ENCODE measurements around the gene TMEM106A.
"Not testable (repeated sequence)": the region's sequence is repeated elsewhere in the genome, so short reads cannot be mapped to it uniquely, and the experiment has no call there.

The TMEM106A gene

DNA sequence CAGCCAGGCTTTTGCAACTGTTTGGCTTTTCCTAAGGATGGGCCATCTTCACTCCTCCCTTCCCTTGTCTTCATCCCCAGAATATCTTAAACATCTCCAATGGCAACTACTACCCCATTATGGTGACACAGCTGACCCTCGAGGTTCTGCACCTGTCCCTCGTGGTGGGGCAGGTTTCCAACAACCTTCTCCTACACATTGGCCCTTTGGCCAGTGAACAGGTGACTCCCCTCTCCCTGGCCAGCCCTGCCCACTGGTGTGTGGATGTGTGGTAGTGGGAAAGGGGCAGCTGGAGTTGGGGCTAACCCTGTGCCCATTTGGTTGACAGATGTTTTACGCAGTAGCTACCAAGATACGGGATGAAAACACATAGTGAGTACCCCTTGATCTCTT is 4.7 kb downstream of the TMEM106A start:
- DNase-seq: no peak

DNA sequence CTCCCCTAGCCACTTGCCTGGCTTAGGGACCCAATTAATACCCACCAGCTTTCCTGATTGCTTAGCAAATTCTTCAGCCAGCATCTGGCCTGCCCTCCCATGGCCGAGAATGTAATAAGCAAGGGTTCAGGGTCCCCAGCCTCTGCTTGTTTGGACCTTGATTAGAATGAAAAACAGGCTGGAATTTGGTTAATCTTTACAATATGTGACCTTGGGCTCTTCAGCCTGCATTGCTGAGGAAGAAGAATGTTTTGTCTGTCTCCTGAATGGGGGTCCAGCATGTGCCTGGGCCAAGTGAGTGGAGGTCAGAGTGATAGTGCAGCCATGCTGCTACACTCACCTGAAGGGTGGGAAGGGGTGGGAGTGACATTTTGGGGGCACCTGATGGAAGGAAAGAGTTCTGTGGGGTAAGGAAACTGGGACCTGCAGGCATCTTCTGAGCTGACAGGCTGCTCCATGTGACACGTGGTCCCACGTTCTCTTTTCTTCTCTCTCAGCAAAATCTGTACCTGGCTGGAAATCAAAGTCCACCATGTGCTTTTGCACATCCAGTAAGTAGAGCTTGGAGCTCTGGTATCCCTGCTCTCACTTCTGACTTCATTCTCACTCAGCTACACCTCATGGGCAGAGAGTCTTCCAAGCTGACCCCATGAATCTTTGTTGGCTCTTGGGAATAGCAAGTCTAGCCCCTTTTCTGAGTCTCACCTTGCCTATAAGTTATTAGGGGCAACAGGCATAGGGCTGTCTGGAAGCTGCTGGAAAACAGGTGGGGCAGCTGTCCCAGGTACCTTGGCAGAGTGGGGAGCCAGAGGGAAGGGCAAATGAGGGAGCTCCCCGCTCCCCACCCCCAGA is 5.3 kb downstream of the TMEM106A start:
- DNase-seq: no peak

DNA sequence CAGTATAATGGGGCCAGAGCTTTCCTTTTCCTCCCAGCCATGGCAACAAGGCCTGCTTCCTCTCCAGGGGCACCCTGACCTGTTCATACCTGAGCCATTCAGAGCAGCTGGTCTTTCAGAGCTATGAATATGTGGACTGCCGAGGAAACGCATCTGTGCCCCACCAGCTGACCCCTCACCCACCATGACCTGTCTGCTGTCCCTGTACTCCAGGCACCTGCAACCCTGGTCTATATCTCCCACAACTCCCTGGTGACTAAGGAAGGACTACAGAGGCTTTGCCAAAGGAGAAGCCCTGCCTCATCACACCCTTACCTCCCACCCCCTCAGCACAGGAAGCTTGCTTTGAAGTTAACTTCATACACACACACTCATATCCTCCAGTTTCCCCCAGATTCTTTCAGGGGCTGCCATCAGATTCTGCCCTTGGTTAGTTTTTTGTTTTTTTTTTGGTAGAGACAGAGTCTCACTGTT is 6.0 kb downstream of the TMEM106A start:
- DNase-seq: no peak

DNA sequence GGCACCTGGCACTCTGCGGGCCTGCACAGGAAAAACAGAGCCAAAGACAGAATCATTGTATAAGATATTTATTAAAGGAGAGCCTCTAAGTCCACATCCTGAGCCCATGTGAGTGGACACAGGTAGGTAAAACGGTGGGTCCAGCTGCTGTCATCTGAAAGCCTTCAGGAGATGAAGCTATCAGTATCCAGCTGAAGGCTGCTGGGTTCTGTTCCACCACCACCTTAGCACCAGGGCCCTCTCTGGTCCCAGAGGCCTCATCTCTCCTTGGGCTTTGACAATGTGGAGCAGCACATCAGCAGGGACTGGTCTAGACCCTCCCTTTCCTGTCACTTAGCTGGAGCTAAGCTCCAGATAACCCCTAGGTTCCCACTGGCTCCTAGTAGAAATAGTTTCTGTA is 7.3 kb downstream of the TMEM106A start:
- DNase-seq: no peak

DNA sequence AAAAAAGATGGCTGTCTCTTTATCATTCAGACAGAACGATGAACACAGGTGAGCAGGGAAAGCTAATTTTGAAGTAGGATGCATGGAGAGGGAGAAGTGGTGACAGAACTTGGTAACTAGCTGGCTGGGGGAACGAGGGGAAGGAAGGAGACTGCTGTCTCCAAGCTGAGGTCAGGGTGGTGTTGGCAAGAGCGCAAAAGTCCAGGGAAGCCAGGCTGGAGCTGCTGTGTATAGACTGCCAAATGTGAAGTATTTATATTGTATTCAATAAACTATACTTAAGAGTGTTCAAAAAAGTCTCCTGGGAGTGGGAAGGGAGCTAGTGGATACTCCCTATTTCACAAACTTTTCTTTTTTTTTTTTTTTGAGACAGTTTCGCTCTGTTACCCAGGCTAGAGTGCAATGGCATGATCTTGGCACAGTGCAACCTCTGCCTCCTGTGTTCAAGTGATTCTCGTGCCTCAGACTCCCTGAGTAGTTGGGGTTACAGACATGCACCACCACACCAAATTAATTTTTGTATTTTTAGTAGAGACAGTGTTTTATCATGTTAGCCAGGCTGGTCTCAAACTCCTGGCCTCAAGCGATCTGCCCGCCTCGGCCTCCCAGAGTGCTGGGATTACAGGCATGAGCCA is 8.2 kb downstream of the TMEM106A start:
- DNase-seq: no peak

DNA sequence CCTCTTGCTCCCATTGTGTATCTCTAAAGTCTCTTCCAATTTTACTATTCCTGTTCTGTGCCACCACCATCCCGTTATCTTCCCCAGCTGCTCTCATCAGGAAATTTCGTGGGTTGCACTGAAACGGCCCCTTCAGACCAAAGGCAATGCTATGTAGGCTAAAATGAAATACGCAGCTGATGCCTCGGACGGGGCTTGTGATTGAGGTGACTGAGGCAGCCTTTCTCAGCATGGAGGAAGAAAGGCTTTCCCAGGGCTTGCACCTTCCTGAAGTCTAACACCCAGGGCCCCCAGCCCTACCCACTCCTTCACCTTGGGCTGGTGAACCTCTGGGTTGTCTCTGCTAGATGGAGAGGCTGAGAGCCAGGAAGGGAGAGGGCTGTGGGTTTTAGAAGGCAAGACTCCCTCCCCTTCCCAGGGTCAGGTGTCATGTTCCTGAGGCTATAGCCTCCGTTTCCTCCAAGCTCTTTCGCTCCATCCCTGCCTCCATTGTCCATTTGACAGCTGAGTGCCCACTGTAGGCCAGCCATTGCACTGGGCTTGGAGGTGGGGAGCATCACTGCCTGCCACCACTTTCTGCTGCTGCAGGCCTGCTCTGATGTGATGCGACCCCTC is 8.9 kb downstream of the TMEM106A start:
- no peak for DNase-seq

DNA sequence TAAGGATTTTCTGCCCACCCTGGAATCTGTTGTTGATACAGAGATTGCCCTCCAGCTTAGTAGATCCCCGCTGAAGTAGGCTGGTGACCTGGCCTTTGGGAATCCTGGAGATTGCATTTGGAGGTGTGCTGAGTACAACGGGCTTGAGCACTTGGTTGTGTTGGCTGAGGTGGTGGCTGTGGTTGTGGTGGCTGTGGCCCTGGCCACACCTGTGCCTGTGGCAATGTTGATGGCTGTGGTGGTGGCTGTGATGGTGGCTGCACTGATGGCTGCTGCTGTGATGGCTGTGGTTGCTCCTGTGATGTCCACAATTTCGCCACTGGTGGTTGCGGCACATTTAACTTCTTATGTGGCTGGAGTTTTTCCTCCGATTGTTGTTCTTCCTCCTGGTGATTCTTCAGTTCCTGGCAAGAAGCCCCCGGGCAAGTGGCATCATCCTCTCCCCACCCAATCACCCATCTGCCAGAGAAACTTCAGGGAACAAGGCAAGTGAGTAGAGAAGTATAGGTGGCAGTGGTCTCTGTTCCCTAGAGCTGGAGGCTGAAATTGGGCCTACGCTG is 12.6 kb downstream of the TMEM106A start:
- no peak for DNase-seq

DNA sequence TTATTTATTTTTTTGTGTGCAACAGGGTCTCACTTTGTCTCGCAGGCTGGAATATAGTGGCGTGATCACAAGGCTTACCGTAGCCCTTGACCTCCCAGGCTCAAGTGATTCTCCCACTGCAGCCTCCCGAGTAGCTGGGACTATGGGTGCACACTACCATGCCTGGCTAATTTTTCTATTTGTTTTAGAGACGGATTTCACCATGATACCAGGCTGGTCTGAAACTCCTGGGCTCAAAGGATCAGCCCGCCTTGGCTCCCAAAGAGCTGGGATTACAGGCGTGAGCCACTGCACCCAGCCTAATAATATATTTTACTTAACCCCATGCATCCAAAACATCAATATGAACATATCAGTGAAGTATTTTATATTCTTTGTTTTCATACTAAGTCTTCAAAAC is 14.7 kb downstream of the TMEM106A start:
- no peak for DNase-seq

DNA sequence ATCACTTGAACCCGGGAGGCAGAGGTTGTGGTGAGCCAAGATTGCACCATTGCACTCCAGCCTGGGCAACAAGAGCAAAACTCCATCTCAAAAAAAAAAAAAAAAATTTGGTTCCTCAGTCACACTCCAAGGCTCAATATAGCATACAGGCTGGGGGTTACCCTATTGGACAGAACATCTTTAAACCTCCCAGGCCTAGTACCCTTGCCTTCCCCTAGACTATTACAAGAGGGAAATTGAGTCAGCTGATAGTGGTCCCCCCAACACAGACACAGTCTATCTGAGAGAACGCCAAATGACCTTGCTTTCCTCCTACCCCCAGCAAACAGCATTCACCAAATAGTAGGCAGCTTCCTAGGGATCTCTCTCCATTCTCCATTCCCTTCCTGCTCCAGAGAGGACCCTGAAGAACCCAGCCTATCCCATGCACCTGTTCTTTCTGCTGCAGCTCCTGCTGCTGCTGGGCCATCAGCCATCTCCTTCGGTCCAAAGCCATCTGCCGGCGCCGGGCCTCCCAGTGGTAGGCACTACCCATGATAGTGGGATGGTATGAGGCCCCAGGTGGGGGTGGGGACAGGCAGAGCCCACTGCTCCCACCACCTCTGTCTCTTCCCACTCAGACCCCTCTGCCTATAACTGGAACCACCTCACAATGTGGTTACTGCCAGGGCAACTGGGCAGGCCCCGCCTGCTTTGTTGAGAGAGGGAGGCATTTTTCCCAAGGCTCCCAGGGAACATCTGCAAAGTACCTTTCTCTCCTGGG is 16.5 kb downstream of the TMEM106A start, which contains the start of gene CCDC200:
CCDC200 (minus strand) TSS at position 604 of the 763 bp plus-strand sequence; CDS start at position 535, 69 bp downstream.
- not testable (repeated sequence) for DNase-seq

DNA sequence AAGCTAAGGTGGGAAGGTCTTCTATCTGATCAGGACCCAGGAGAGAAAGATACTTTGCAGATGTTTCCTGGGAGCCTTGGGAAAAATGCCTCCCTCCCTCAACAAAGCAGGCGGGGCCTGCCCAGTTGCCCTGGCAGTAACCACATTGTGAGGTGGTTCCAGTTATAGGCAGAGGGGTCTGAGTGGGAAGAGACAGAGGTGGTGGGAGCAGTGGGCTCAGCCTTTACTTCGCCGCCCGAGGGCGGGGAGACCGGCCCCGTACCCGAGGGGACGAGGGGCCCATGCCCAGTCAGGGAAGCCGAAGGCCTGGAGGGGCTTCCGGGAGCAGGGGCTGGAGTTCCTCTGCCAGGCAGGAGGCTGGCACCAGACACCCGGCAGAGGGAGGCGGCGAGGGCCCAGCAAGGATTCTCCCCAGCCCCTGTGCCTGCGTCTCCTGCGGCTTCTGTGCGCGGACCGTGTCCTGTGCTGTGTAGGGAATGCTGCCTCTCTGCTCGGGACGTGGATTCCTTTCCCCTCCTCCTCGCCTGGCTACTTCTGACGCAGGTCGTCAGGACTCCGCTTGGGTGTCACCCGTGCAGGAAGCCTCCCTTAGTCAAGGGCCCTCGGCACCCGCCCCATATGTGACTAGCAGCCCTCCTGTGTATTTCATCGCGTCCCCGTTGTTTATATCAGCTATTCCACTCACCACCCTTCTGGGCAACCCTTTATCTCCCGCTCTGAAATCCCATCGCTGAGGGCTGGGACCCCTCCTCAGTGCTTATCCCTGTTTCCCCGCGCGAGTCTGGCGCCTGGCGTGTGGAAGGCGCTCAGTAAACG is 19.7 kb downstream of the TMEM106A start:
- not testable (repeated sequence) for DNase-seq

DNA sequence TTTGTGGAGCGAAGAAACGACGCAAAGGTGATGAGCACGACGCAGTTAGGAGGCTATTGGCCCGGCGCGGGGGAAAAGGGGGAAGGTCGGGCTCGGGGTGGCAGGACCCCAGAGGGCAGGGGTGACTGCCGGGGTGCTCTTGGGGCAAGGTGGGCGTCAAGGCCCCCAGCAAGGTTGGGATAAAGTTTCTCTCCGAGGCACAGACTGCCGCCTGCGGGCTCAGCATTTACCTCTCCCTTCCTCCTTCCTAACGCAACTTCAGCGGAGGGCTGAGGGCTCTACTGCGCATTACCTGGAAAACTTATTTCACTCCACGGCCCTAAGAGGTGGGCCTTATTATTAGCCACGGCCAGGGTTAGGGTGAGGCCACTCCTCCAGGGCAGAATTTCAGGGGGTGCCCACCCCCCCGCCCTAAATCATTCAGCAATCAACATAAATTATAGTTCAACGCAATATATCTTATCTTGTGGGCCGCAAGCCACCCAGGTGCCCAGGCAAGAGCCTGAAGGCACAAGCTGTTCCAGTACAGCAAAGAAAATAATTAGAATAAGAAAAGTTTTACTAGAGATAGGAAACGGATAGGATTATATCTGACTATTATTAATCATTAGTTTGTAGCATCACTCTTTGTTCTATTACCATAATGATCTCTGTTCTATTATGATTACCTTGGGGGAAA is 20.5 kb downstream of the TMEM106A start:
- DNase-seq: not testable (repeated sequence)

DNA sequence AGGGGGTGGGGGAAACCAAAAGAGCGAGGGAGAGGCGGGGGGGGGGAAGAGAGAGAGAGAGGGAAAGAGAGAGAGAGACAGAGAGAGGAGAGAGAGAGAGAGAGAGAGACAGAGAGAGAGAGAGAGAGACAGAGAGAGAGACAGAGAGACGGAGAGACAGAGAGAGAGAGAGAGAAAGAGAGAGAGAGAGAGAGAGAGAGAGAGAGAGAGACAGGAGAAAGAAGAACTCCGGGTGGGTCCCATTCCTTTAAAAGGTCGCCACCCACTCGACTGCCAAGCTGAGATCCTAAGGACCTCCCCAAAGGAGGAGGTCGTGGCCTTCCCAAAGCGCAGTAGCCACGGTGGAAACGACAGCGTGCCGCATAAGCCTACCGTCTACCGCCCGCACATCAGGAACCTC is 21.6 kb downstream of the TMEM106A start:
- DNase-seq: not testable (repeated sequence)

DNA sequence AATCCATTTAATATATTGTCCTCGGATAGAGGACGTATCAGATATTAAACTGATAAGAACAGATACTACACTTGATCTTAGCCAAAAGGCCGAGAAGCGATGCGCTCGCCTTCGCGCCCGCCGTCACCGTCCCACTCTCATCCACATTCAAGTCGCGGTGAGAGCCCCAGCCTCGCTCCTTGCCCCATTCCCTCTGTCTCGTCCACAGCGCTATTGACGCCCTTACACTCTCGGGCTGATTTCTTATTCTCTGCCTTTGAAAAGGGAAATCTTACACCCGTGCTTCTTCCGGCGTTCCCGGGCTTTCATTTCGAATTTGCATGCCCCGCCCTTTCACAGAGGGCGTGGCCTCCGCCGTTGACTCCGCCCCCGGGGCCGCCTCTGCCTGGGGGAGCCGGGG is 22.2 kb downstream of the TMEM106A start, which contains the start of gene RNU2-1:
RNU2-1 (minus strand) TSS at position 101 of the 400 bp plus-strand sequence.
- DNase-seq: not testable (repeated sequence)

DNA sequence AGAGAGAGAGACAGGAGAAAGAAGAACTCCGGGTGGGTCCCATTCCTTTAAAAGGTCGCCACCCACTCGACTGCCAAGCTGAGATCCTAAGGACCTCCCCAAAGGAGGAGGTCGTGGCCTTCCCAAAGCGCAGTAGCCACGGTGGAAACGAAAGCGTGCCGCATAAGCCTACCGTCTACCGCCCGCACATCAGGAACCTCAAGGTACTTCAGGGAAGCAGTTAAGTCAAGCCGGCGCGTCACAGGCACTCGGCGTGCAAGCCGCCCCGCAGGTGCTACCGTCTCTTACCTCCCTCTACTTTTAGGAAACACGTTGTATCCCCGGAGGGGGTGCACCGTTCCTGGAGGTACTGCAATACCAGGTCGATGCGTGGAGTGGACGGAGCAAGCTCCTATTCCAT is 27.9 kb downstream of the TMEM106A start:
- not testable (repeated sequence) for DNase-seq

DNA sequence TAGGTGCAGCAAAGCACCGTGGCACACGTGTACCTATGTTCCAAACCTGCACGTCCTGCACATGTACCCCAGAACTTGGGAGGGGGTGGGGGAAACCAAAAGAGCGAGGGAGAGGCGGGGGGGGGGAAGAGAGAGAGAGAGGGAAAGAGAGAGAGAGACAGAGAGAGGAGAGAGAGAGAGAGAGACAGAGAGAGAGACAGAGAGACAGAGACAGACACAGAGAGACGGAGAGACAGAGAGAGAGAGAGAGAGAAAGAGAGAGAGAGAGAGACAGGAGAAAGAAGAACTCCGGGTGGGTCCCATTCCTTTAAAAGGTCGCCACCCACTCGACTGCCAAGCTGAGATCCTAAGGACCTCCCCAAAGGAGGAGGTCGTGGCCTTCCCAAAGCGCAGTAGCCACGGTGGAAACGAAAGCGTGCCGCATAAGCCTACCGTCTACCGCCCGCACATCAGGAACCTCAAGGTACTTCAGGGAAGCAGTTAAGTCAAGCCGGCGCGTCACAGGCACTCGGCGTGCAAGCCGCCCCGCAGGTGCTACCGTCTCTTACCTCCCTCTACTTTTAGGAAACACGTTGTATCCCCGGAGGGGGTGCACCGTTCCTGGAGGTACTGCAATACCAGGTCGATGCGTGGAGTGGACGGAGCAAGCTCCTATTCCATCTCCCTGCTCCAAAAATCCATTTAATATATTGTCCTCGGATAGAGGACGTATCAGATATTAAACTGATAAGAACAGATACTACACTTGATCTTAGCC is 29.1 kb downstream of the TMEM106A start:
- not testable (repeated sequence) for DNase-seq

DNA sequence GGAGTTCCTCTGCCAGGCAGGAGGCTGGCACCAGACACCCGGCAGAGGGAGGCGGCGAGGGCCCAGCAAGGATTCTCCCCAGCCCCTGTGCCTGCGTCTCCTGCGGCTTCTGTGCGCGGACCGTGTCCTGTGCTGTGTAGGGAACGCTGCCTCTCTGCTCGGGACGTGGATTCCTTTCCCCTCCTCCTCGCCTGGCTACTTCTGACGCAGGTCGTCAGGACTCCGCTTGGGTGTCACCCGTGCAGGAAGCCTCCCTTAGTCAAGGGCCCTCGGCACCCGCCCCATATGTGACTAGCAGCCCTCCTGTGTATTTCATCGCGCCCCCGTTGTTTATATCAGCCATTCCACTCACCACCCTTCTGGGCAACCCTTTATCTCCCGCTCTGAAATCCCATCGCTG is 34.8 kb downstream of the TMEM106A start:
- DNase-seq: not testable (repeated sequence)

Data from NCI-H526 (cell line).